Activated naive CD8-positive, alpha-beta T cell treated with anti-CD3 and anti-CD28 coated beads for 36 hours (primary cell): ENCODE data around the gene TOB1. TPM values are rescaled to one million over a fixed set of nuclear protein-coding genes. Genes with fewer than 3 reads are reported as not detected.

ENCODE experiments used
- DNase-seq: peaks from one replicate; pipeline ENCODE4 v3.0.0; 2021
- H3K27ac Mint-ChIP-seq: one replicate; pipeline ENCODE4 v1.8.0; 2022; ENCODE audit warnings: mild to moderate bottlenecking, moderate library complexity, mixed read lengths
- H3K27me3 Mint-ChIP-seq: one replicate; pipeline ENCODE4 v1.8.0; 2022; ENCODE audit warnings: mild to moderate bottlenecking, mixed read lengths
- H3K36me3 Mint-ChIP-seq: one replicate; pipeline ENCODE4 v1.8.0; 2021; ENCODE audit warnings: mild to moderate bottlenecking, mixed read lengths
- H3K4me1 Mint-ChIP-seq: one replicate; pipeline ENCODE4 v1.8.0; 2021; ENCODE audit warnings: mixed read lengths
- H3K4me3 Mint-ChIP-seq: one replicate; pipeline ENCODE4 v1.8.0; 2022; ENCODE audit warnings: mild to moderate bottlenecking, moderate library complexity, mixed read lengths
- H3K9me3 Mint-ChIP-seq: one replicate; pipeline ENCODE4 v1.8.0; 2022; ENCODE audit warnings: mixed read lengths
- total RNA-seq, 2 experiments: library from RNA; stranded (reverse); gene quantifications; one replicate each; pipeline ENCODE4 v1.2.3, GENCODE V29; 2021

Gene TOB1
- total RNA-seq, 2 experiments from 2014 or later = 40.1 to 44.9 TPM

- Mint-ChIP-seq H3K4me3 (no peak overlapping the region), H3K4me1 (peaks cover 16% of the 10 kb centered on the region), H3K9me3 (no peaks in the 10 kb centered on the region), H3K27me3 (no peaks in the 10 kb centered on the region), H3K36me3 (no peaks in the 10 kb centered on the region), H3K27ac (no peak overlapping the region)
- DNase-seq = no peak
These were observed 17.4 kb downstream of the TOB1 start for GRCh38 chr17:50848711-50849110.

- Mint-ChIP-seq H3K4me3 (no peak overlapping the region), H3K36me3 (no peaks in the 10 kb centered on the region), H3K4me1 (peaks cover 16% of the 10 kb centered on the region), H3K27ac (no peak overlapping the region), H3K9me3 (no peaks in the 10 kb centered on the region), H3K27me3 (no peaks in the 10 kb centered on the region)
- no peak for DNase-seq
These were observed 18.1 kb downstream of the TOB1 start for GRCh38 chr17:50848039-50848438.

GRCh38 chr17:50847566-50847965 lies 18.6 kb downstream of the TOB1 start:
- no peaks in the 10 kb centered on the region for H3K36me3 Mint-ChIP-seq
- no peaks in the 10 kb centered on the region for H3K9me3 Mint-ChIP-seq
- H3K4me1 Mint-ChIP-seq = peaks cover 11% of the 10 kb centered on the region
- H3K27me3 Mint-ChIP-seq = no peaks in the 10 kb centered on the region
- no peak overlapping the region for H3K4me3 Mint-ChIP-seq
- DNase-seq = no peak
- no peak overlapping the region for H3K27ac Mint-ChIP-seq

- no peaks in the 10 kb centered on the region for H3K4me1 Mint-ChIP-seq
- H3K27me3 Mint-ChIP-seq = no peaks in the 10 kb centered on the region
- no peaks in the 10 kb centered on the region for H3K9me3 Mint-ChIP-seq
- no peak overlapping the region for H3K27ac Mint-ChIP-seq
- H3K4me3 Mint-ChIP-seq = no peak overlapping the region
- H3K36me3 Mint-ChIP-seq = no peaks in the 10 kb centered on the region
- no peak for DNase-seq
These were observed 20.7 kb downstream of the TOB1 start for GRCh38 chr17:50845240-50846147.

DNA sequence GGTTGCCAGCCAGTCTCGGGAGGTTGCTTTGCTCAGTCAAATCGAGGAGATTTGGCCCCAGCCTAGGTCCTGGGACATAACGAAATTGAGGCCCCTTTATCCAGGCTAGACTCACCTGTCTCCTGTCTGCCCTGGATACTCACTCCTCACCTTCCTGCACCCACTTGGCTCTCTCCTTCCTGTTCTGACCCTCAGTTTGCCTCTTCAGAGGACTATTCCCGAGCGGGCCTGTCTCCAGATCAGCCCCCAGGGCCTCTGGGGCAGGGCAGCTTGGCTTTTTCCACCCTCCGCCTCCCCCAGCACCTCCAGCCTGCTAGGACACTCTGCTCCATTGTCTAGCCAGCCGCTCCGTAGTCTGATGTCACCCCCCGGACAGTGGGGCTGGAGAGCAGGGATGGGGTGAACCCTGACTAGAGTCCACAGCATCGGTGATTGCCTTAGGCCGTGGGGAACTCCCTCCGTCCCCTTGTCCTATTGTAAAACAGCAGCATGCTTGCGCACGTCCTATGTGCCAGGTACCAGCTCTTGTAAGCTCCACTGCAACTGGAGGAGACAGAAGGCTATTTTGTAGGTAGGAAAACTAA lies 21.9 kb downstream of the TOB1 start:
- H3K36me3 Mint-ChIP-seq = no peaks in the 10 kb centered on the region
- no peak overlapping the region for H3K4me3 Mint-ChIP-seq
- H3K27ac Mint-ChIP-seq = no peak overlapping the region
- no peaks in the 10 kb centered on the region for H3K4me1 Mint-ChIP-seq
- DNase-seq = no peak
- no peaks in the 10 kb centered on the region for H3K27me3 Mint-ChIP-seq
- H3K9me3 Mint-ChIP-seq = no peaks in the 10 kb centered on the region

GRCh38 chr17:50843150-50843905 lies 22.8 kb downstream of the TOB1 start:
- DNase-seq = no peak
- no peak overlapping the region for H3K27ac Mint-ChIP-seq
- no peaks in the 10 kb centered on the region for H3K9me3 Mint-ChIP-seq
- H3K27me3 Mint-ChIP-seq = no peaks in the 10 kb centered on the region
- H3K4me1 Mint-ChIP-seq = no peaks in the 10 kb centered on the region
- H3K36me3 Mint-ChIP-seq = no peaks in the 10 kb centered on the region
- H3K4me3 Mint-ChIP-seq = no peak overlapping the region

- H3K4me3 Mint-ChIP-seq = no peak overlapping the region
- no peak overlapping the region for H3K27ac Mint-ChIP-seq
- no peak for DNase-seq
- H3K4me1 Mint-ChIP-seq = no peaks in the 10 kb centered on the region
- no peaks in the 10 kb centered on the region for H3K36me3 Mint-ChIP-seq
- no peaks in the 10 kb centered on the region for H3K27me3 Mint-ChIP-seq
- H3K9me3 Mint-ChIP-seq = no peaks in the 10 kb centered on the region
These were observed 23.5 kb downstream of the TOB1 start for GRCh38 chr17:50842506-50843149.

- no peaks in the 10 kb centered on the region for H3K27me3 Mint-ChIP-seq
- H3K36me3 Mint-ChIP-seq = no peaks in the 10 kb centered on the region
- no peak overlapping the region for H3K4me3 Mint-ChIP-seq
- no peaks in the 10 kb centered on the region for H3K9me3 Mint-ChIP-seq
- H3K27ac Mint-ChIP-seq = no peak overlapping the region
- H3K4me1 Mint-ChIP-seq = no peaks in the 10 kb centered on the region
- peak; percentile 48 for DNase-seq
These were observed 24.2 kb downstream of the TOB1 start for GRCh38 chr17:50841949-50842354.

DNA sequence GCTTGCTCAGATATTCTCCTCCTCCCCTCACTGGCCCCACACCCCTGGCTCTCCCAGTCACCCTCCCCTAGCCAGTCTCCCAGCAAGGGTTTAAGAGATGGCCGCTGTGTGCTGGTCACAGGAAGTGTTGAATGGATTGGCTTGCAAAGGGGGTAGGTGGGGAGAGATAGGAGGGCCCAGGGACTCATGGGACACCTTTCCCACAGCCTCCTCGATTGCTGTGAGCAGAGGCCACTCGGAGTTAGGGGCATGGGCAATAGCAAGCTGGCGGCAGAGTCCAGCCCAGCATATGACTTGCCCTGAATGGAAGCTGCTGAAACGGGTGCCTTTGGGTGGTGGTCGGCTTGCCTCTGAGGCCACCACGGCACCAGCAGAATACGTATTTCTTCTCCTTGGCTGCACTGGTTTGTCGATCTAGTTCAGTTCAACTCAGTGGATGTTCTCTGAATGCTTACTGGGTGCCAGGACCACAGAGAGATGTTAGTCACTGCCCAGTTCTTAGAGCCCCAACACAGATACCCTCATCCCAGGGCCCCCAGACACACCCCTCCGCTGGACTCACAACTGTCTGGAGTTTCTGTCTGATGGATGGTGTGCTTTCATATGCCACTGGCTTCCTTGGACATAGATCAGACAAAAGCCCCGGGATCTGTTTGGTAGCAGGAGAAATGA lies 24.7 kb downstream of the TOB1 start:
- no peak for DNase-seq
- Mint-ChIP-seq H3K27ac (no peak overlapping the region), H3K4me3 (no peak overlapping the region), H3K36me3 (no peaks in the 10 kb centered on the region), H3K9me3 (no peaks in the 10 kb centered on the region), H3K27me3 (no peaks in the 10 kb centered on the region), H3K4me1 (no peaks in the 10 kb centered on the region)

DNA sequence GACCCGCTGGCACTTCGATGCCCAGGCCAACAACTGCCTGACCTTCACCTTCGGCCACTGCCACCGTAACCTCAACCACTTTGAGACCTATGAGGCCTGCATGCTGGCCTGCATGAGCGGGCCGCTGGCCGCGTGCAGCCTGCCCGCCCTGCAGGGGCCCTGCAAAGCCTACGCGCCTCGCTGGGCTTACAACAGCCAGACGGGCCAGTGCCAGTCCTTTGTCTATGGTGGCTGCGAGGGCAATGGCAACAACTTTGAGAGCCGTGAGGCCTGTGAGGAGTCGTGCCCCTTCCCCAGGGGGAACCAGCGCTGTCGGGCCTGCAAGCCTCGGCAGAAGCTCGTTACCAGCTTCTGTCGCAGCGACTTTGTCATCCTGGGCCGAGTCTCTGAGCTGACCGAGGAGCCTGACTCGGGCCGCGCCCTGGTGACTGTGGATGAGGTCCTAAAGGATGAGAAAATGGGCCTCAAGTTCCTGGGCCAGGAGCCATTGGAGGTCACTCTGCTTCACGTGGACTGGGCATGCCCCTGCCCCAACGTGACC lies 25.8 kb downstream of the TOB1 start:
- Mint-ChIP-seq H3K36me3 (no peaks in the 10 kb centered on the region), H3K4me3 (no peak overlapping the region), H3K27ac (no peak overlapping the region), H3K9me3 (no peaks in the 10 kb centered on the region), H3K4me1 (no peaks in the 10 kb centered on the region), H3K27me3 (no peaks in the 10 kb centered on the region)
- no peak for DNase-seq

GRCh38 chr17:50839591-50840310 lies 26.4 kb downstream of the TOB1 start:
- no peak for DNase-seq
- Mint-ChIP-seq H3K4me1 (no peaks in the 10 kb centered on the region), H3K27me3 (peaks cover under 1% of the 10 kb centered on the region), H3K36me3 (no peaks in the 10 kb centered on the region), H3K9me3 (no peaks in the 10 kb centered on the region), H3K4me3 (no peak overlapping the region), H3K27ac (no peak overlapping the region)

DNA sequence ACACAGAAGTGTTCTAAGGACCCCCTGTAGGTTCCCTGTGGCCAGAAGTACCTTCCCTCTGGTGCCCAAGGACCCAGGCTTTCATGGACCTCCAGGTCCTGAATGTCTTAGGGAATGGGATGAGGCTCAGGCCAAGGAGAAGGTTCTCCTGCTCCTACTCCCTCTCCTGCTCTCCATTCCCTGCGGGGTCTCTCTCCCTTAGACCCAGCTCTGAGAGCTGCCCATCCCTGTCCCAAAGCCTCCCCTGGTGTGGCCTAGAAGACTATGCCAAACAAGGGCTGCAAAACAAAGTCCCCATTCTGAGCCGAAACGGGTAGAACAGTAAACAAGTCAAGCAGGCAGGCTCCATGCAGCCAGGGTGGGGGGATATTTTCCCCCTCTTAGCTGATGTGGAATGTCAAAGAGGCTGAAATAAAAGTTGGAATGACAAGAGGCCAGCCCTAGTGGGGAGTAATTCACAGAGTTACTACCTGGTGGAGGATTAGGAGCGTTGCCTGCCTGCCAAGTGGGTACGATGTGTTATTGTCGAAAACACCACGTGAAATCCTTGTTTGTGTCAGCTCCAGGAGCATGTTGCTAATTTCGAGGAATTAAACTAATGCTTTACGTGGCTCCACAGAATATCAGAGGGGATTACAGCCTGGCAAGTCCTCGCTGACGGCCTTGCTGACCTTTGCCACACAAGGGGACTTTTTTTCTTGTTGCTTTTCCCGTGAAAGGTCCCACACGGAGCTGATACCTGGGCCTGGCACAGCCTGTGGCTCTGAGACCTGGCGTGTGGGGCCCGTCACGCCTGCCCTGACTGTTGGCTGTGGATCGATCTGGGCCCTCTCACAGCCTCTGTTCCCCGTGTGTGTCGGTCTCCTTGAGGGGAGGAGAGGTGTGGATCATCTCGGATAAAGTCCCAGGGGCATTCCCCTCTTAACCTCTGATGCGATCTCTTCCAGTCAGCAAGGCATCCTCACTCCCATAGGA lies 27.9 kb downstream of the TOB1 start:
- no peaks in the 10 kb centered on the region for H3K4me1 Mint-ChIP-seq
- no peaks in the 10 kb centered on the region for H3K9me3 Mint-ChIP-seq
- DNase-seq = no peak
- H3K27me3 Mint-ChIP-seq = peaks cover 9% of the 10 kb centered on the region
- no peak overlapping the region for H3K4me3 Mint-ChIP-seq
- no peak overlapping the region for H3K27ac Mint-ChIP-seq
- H3K36me3 Mint-ChIP-seq = no peaks in the 10 kb centered on the region
